Measurements from ENCODE around the gene MYL5. TPM values are rescaled to one million over a fixed set of nuclear protein-coding genes. Genes with fewer than 3 reads are reported as not detected.

The MYL5 gene
- total RNA-seq, 1 experiment from 2014 or later: 29.8 TPM

GRCh38 chr4:649293-649625 is 25.1 kb upstream of the MYL5 start:
- Histone ChIP-seq H2AFZ (no peak overlapping the region), H3K27me3 (ENCODE audit: insufficient read depth, low read depth) (peaks cover 84% of the 10 kb centered on the region), H3K36me3 (ENCODE audit: low read depth) (no peaks in the 10 kb centered on the region), H4K20me1 (ENCODE audit: insufficient read depth) (no peaks in the 10 kb centered on the region), H3K4me3 (no peak overlapping the region), H3K27ac (no peak overlapping the region), H3K9me3 (ENCODE audit: insufficient read depth, low read depth) (no peaks in the 10 kb centered on the region), H3K4me2 (no peak overlapping the region), H3F3A (ENCODE audit: insufficient read depth, low read depth) (no peaks in the 10 kb centered on the region), H3K9me2 (ENCODE audit: insufficient read depth) (no peaks in the 10 kb centered on the region), H3K4me1 (replicated peaks; ENCODE audit: insufficient read depth) (no peaks in the 10 kb centered on the region), H3K79me2 (ENCODE audit: low read depth) (no peaks in the 10 kb centered on the region)
- ChIA-PET CTCF (no interaction called here), POLR2A (ENCODE audit: unreplicated experiment) (no interaction called here)
- intact Hi-C loops (cut with micrococcal nuclease; ENCODE audit: unreplicated experiment): no loop called here
- DNase-seq: no peak
- BruUV-seq (replicated peaks): no TSS peak
- TF ChIP-seq EZH2 (IDR thresholded peaks at IDR 0.05; ENCODE audit: low read depth): no peak
- no peak for TF ChIP-seq CTCF (conservative IDR thresholded peaks at IDR 0.05)

- H3K27me3 ChIP-seq (ENCODE audit: insufficient read depth, low read depth): peaks cover 83% of the 10 kb centered on the region
- H3K4me2 ChIP-seq: no peak overlapping the region
- H2AFZ ChIP-seq: no peak overlapping the region
- H3K9me2 ChIP-seq (ENCODE audit: insufficient read depth): no peaks in the 10 kb centered on the region
- H3K9me3 ChIP-seq (ENCODE audit: insufficient read depth, low read depth): no peaks in the 10 kb centered on the region
- H3F3A ChIP-seq (ENCODE audit: insufficient read depth, low read depth): no peaks in the 10 kb centered on the region
- ChIA-PET CTCF (no interaction called here), POLR2A (ENCODE audit: unreplicated experiment) (no interaction called here)
- DNase-seq: no peak
- intact Hi-C loops (cut with micrococcal nuclease; ENCODE audit: unreplicated experiment): no loop called here
- BruUV-seq (replicated peaks): no TSS peak
- H3K27ac ChIP-seq: no peak overlapping the region
- no peaks in the 10 kb centered on the region for H3K36me3 ChIP-seq (ENCODE audit: low read depth)
- no peaks in the 10 kb centered on the region for H3K79me2 ChIP-seq (ENCODE audit: low read depth)
- TF ChIP-seq CTCF (conservative IDR thresholded peaks at IDR 0.05): no peak
- TF ChIP-seq EZH2 (IDR thresholded peaks at IDR 0.05; ENCODE audit: low read depth): no peak
- no peak overlapping the region for H3K4me3 ChIP-seq
- no peaks in the 10 kb centered on the region for H3K4me1 ChIP-seq (replicated peaks; ENCODE audit: insufficient read depth)
- H4K20me1 ChIP-seq (ENCODE audit: insufficient read depth): no peaks in the 10 kb centered on the region
Measured at GRCh38 chr4:649751-650310, 24.5 kb upstream of the MYL5 start.

- H3K27ac ChIP-seq: no peak overlapping the region
- no peaks in the 10 kb centered on the region for H4K20me1 ChIP-seq (ENCODE audit: insufficient read depth)
- intact Hi-C loops (cut with micrococcal nuclease; ENCODE audit: unreplicated experiment): no loop called here
- no peak overlapping the region for H3K4me2 ChIP-seq
- no peaks in the 10 kb centered on the region for H3K79me2 ChIP-seq (ENCODE audit: low read depth)
- POLR2A ChIA-PET (ENCODE audit: unreplicated experiment): no interaction called here
- no peaks in the 10 kb centered on the region for H3K9me3 ChIP-seq (ENCODE audit: insufficient read depth, low read depth)
- peaks cover 82% of the 10 kb centered on the region for H3K27me3 ChIP-seq (ENCODE audit: insufficient read depth, low read depth)
- no peaks in the 10 kb centered on the region for H3K36me3 ChIP-seq (ENCODE audit: low read depth)
- no peaks in the 10 kb centered on the region for H3K4me1 ChIP-seq (replicated peaks; ENCODE audit: insufficient read depth)
- CTCF ChIA-PET: no interaction called here
- H3F3A ChIP-seq (ENCODE audit: insufficient read depth, low read depth): no peaks in the 10 kb centered on the region
- no peak overlapping the region for H3K4me3 ChIP-seq
- H3K9me2 ChIP-seq (ENCODE audit: insufficient read depth): no peaks in the 10 kb centered on the region
- no peak for DNase-seq
- no peak overlapping the region for H2AFZ ChIP-seq
- no peak for TF ChIP-seq CTCF (conservative IDR thresholded peaks at IDR 0.05)
- no peak for TF ChIP-seq EZH2 (IDR thresholded peaks at IDR 0.05; ENCODE audit: low read depth)
- BruUV-seq (replicated peaks): no TSS peak
Measured at GRCh38 chr4:650461-650860, 23.9 kb upstream of the MYL5 start.

All from PC-9 (cell line).